ENCODE data around the gene RSRC1. TPM values are rescaled to one million over a fixed set of nuclear protein-coding genes. Genes with fewer than 3 reads are reported as not detected.
"Not testable (repeated sequence)": the region's sequence is repeated elsewhere in the genome, so short reads cannot be mapped to it uniquely, and the experiment has no call there.

Gene RSRC1
- total RNA-seq, 2 donors from 2014 or later, result 28.5 to 32.0 TPM

- intact Hi-C loops (cut with DNase I), result no loop called here
Measured at GRCh38 chr3:158404131-158404718, 294.3 kb downstream of the RSRC1 start.

GRCh38 chr3:158405507-158405906, 295.6 kb downstream of the RSRC1 start:
- TF ChIP-seq CTCF (IDR thresholded peaks at IDR 0.05), result no peak
- Histone ChIP-seq H3K4me1 (no peaks in the 10 kb centered on the region), H3K27ac (no peak overlapping the region), H3K36me3 (no peaks in the 10 kb centered on the region), H3K9ac (ENCODE audit: low read depth in 2 of 2, low read length in 2 of 2) (no peak overlapping the region), H3K27me3 (no peaks in the 10 kb centered on the region), H3K4me3 (no peak overlapping the region), H3K9me3 (no peaks in the 10 kb centered on the region)
- DNase-seq, result no peak
- intact Hi-C loops (cut with DNase I), result no loop called here

More at GRCh38 chr3:158404131-158404718, 294.3 kb downstream of the RSRC1 start:
- Histone ChIP-seq H3K9me3 (no peaks in the 10 kb centered on the region), H3K9ac (ENCODE audit: low read depth in 2 of 2, low read length in 2 of 2) (no peak overlapping the region), H3K36me3 (no peaks in the 10 kb centered on the region), H3K27me3 (no peaks in the 10 kb centered on the region), H3K4me3 (no peak overlapping the region), H3K4me1 (no peaks in the 10 kb centered on the region), H3K27ac (no peak overlapping the region)
- no peak for TF ChIP-seq CTCF (IDR thresholded peaks at IDR 0.05)
- DNase-seq, result no peak

- H3K4me3 ChIP-seq, result no peak overlapping the region
- no peak for DNase-seq
- no peaks in the 10 kb centered on the region for H3K9me3 ChIP-seq
- H3K9ac ChIP-seq (ENCODE audit: low read depth in 2 of 2, low read length in 2 of 2), result no peak overlapping the region
- H3K27ac ChIP-seq, result no peak overlapping the region
- TF ChIP-seq CTCF (IDR thresholded peaks at IDR 0.05), result no peak
- no peaks in the 10 kb centered on the region for H3K36me3 ChIP-seq
- no peaks in the 10 kb centered on the region for H3K4me1 ChIP-seq
- intact Hi-C loops (cut with DNase I), result no loop called here
- H3K27me3 ChIP-seq, result no peaks in the 10 kb centered on the region
Measured at GRCh38 chr3:158407844-158408517, 298.1 kb downstream of the RSRC1 start.

- H3K4me3 ChIP-seq; H3K36me3 ChIP-seq; H3K9ac ChIP-seq (ENCODE audit: low read depth in 2 of 2, low read length in 2 of 2); H3K27me3 ChIP-seq; DNase-seq; intact Hi-C loops (cut with DNase I); H3K4me1 ChIP-seq; H3K9me3 ChIP-seq; H3K27ac ChIP-seq: not testable (repeated sequence)
Measured at GRCh38 chr3:158408518-158408897, 298.6 kb downstream of the RSRC1 start.

- Histone ChIP-seq H3K36me3 (no peaks in the 10 kb centered on the region), H3K9ac (ENCODE audit: low read depth in 2 of 2, low read length in 2 of 2) (no peak overlapping the region), H3K27ac (no peak overlapping the region), H3K9me3 (no peaks in the 10 kb centered on the region), H3K4me3 (no peak overlapping the region), H3K4me1 (no peaks in the 10 kb centered on the region), H3K27me3 (no peaks in the 10 kb centered on the region)
- DNase-seq, result no peak
- TF ChIP-seq CTCF (IDR thresholded peaks at IDR 0.05), result no peak
- intact Hi-C loops (cut with DNase I), result no loop called here
Measured at GRCh38 chr3:158418035-158418434, 308.1 kb downstream of the RSRC1 start.
